ENCODE data around the gene COBL. TPM values are rescaled to one million over a fixed set of nuclear protein-coding genes. Genes with fewer than 3 reads are reported as not detected.

The COBL gene
- total and polyA plus RNA-seq, 12 donors: 0.09 to 1.4 (median 0.53) TPM

DNA sequence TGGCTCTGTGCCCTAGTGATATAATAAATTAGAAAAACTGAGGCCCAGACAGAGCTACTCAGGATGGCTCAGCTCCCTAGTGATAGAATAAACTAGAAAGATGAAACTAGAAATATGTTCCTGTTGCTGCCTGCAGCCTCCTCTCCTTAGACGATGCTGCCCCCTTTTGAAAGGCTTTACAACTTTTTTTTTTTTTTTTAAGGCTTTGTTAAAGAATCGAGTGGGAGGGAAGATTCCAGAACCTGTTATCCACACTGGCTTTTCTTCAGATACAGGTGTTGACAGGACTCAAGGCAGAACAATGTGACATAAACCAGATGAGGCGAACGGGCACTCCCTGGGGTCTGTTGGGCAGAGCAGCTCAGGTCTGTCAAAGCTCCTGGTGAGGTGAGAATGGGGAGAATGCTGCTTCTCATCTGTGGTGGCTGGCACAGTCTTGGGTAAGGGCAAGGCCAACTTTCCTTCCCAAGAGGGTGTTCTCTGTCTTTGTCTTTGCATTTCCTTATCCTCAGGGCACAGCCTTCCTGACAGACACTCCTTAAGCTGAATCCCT, 175.1 kb downstream of the COBL start:
- no peaks in the 10 kb centered on the region for H3K9me3 ChIP-seq (replicated peaks in 1 of 3)
- H3K36me3 ChIP-seq (replicated peaks in 1 of 2): no peaks in the 10 kb centered on the region
- H3K4me3 ChIP-seq: no peak overlapping the region
- DNase-seq: peak in 1 of 7 donors; percentile 12
- peak overlapping the region in 2 of 5 donors; percentile 20 to 44 for H3K27ac ChIP-seq
- H3K4me1 ChIP-seq (replicated peaks in 1 of 2): no peaks in the 10 kb centered on the region
- intact Hi-C loops (cut with DNase I): no loop called here
- no peak for TF ChIP-seq POLR2A (IDR thresholded peaks at IDR 0.05)
- TF ChIP-seq, protein P1, sequence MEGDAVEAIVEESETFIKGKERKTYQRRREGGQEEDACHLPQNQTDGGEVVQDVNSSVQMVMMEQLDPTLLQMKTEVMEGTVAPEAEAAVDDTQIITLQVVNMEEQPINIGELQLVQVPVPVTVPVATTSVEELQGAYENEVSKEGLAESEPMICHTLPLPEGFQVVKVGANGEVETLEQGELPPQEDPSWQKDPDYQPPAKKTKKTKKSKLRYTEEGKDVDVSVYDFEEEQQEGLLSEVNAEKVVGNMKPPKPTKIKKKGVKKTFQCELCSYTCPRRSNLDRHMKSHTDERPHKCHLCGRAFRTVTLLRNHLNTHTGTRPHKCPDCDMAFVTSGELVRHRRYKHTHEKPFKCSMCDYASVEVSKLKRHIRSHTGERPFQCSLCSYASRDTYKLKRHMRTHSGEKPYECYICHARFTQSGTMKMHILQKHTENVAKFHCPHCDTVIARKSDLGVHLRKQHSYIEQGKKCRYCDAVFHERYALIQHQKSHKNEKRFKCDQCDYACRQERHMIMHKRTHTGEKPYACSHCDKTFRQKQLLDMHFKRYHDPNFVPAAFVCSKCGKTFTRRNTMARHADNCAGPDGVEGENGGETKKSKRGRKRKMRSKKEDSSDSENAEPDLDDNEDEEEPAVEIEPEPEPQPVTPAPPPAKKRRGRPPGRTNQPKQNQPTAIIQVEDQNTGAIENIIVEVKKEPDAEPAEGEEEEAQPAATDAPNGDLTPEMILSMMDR (IDR thresholded peaks at IDR 0.05): peak in 5 of 6 experiments; percentile 17 to 46 (median 40)
- H3K27me3 ChIP-seq: no peaks in the 10 kb centered on the region
- WGBS, 4 donors: 13 to 22% (median 16%) methylated on average over 4 of the region's 4 CpGs

DNA sequence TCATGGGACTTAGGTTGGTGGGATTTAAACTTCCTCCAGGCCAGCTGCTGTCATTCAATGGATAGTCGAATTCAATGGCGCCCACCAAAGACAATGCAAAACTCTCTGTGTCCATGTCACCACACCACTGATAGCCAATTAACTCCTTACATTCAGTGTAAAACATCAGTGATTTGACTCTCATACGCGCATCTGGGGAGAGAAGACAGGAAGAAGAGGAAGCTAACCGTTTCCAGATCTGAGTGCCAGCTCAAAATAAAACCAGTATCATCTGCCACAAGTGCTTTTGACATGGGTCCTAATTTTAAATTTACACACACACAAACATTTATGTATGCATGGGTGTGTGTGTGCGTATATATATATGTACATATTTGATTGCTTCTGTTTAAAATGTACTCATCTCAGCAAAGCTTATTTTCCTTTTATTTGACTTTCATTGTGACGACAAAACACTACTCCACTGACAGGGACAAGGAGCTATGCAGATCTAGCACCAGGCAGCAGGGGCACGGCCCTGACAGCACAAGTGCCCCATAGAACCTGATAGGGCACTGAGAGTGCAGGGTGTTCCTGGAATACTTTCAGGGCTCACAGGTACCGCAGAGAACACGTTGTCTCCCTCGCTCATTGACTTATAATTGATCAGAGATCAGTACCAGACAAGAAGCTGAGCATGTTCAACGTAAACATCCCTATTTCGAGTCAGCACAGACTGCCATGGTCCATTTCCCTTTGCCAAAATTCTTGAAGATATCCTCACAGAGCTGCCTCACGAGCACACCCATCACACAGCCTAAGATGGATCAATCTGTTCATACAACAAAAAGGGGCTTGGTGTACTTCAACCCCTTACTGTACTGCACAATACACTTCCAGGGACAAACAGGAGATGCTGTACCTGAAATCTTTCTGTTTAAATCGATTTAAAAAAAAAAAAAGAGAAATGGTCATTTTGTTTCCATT, 176.1 kb downstream of the COBL start:
- TF ChIP-seq POLR2A (IDR thresholded peaks at IDR 0.05): no peak
- TF ChIP-seq, protein P1 (IDR thresholded peaks at IDR 0.05): no peak
- H3K36me3 ChIP-seq (replicated peaks in 1 of 2): no peaks in the 10 kb centered on the region
- 76 to 81% (median 81%) methylated on average over 14 to 15 of the region's 15 CpGs for WGBS, 4 donors
- intact Hi-C loops (cut with DNase I): no loop called here
- peak overlapping the region in 1 of 5 donors; percentile 11 for H3K27ac ChIP-seq
- no peaks in the 10 kb centered on the region for H3K4me1 ChIP-seq (replicated peaks in 1 of 2)
- H3K4me3 ChIP-seq: no peak overlapping the region
- DNase-seq: no peak
- no peaks in the 10 kb centered on the region for H3K9me3 ChIP-seq (replicated peaks in 1 of 3)
- no peaks in the 10 kb centered on the region for H3K27me3 ChIP-seq

DNA sequence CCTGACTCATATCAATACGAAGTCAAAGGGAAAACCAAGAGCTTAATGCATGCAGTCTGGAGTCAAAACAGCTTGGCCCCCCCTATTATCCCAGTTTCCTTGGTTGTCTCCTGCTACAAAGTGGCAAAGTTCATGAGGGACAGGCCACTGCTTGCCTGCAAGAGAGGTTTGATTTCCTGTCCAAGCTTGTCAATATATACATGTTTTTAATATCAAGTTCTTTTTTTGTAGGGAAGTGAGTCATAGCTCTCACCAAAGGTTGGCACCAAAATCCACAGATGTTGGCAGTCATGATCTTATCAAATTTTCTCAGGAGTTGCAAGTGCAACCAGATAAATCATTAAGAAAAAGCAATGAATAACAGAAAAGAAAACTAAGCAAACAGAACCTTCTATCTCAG, 176.8 kb downstream of the COBL start:
- Histone ChIP-seq H3K4me3 (no peak overlapping the region), H3K27me3 (no peaks in the 10 kb centered on the region), H3K9me3 (replicated peaks in 1 of 3) (no peaks in the 10 kb centered on the region), H3K4me1 (replicated peaks in 1 of 2) (no peaks in the 10 kb centered on the region), H3K36me3 (replicated peaks in 1 of 2) (no peaks in the 10 kb centered on the region), H3K27ac (peak overlapping the region in 1 of 5 donors; percentile 34)
- DNase-seq: peak in 1 of 7 donors; percentile 10
- intact Hi-C loops (cut with DNase I): no loop called here
- WGBS, 4 donors: 64 to 78% (median 64%) methylated on average over 1 of the region's 1 CpG
- TF ChIP-seq, protein P1 (IDR thresholded peaks at IDR 0.05): no peak
- TF ChIP-seq POLR2A (IDR thresholded peaks at IDR 0.05): no peak

All from adrenal gland (tissue), 12 donors.